GM12878 (cell line): ENCODE measurements around the gene CDH4. TPM values are rescaled to one million over a fixed set of nuclear protein-coding genes. Genes with fewer than 3 reads are reported as not detected.

Experiments used
- ATAC-seq: fragments of 200-7000 bp; cut with Tn5 transposase; 3 replicates; pipeline ENCODE4 v1.9.1; 2020; ENCODE audit warnings: mild to moderate bottlenecking, moderate library complexity
- BruUV-seq: library from RNA; stranded (reverse); fragments of 400-500 nt; replicated peaks from 2 replicates; lab custom pipeline; 2021; lab: Mats Ljungman, UMichigan
- CTCF ChIA-PET: fragments of 300-600 bp; sonication (Branson Sonifier 250); formaldehyde crosslinking; extraction: SDS; loops from one replicate; lab custom pipeline; 2021; ENCODE audit warnings: inconsistent platforms; lab: Yijun Ruan, JAX
- POLR2A ChIA-PET: fragments of 350-600 bp; formaldehyde crosslinking; extraction: SDS; loops from one replicate; lab custom pipeline; 2021; ENCODE audit warnings: inconsistent platforms; lab: Charles Lee
- RAD21 ChIA-PET: fragments of 300-600 bp; sonication (Branson Sonifier 250); formaldehyde crosslinking; loops from one replicate; lab custom pipeline; 2023; ENCODE audit warnings: antibody characterized with exemption; ENCODE audit not compliant: unreplicated experiment; lab: Charles Lee
- SMC1A ChIA-PET: fragments of 300-600 bp; sonication (Branson Sonifier 250); formaldehyde crosslinking; loops from one replicate; lab custom pipeline; 2023; ENCODE audit not compliant: unreplicated experiment, uncharacterized antibody; lab: Charles Lee
- DNase-seq: peaks from one replicate; pipeline ENCODE4 v3.0.0-alpha.2; 2011; ENCODE audit warnings: low read depth, low spot score
- FAIRE-seq: peaks from 3 replicates; lab custom pipeline; 2011; peaks lifted over from hg19 to GRCh38; lab: Jason Lieb, UNC
- H2AFZ ChIP-seq: 2 replicates; pipeline ENCODE4 v1.6.0; 2011; ENCODE audit warnings: low read depth, low read length, control low read depth; ENCODE audit not compliant: control insufficient read depth
- H3K27ac ChIP-seq: 2 replicates; pipeline ENCODE4 v1.5.1; 2011; ENCODE audit warnings: control low read depth; ENCODE audit not compliant: control insufficient read depth, insufficient read depth
- H3K27me3 ChIP-seq, 2 experiments: replicated peaks in 1 of 2; 2 replicates each; pipeline versions ENCODE4 v1.6.0 to v1.6.1; 2011; ENCODE audit warnings: low read length in 1 of 2; ENCODE audit not compliant: control insufficient read depth in 2 of 2, insufficient read depth in 2 of 2
- H3K36me3 ChIP-seq, 2 experiments: 2 replicates each; pipeline ENCODE4 v1.5.1; 2011; ENCODE audit warnings: low read length in 1 of 2; ENCODE audit not compliant: control insufficient read depth in 2 of 2, insufficient read depth in 2 of 2
- H3K4me1 ChIP-seq: 2 replicates; pipeline ENCODE4 v1.6.1; 2011; ENCODE audit warnings: mild to moderate bottlenecking, low read length, moderate library complexity, mixed read lengths; ENCODE audit not compliant: control insufficient read depth, insufficient read depth
- H3K4me2 ChIP-seq: 2 replicates; pipeline ENCODE4 v1.6.0; 2011; ENCODE audit warnings: control low read depth; ENCODE audit not compliant: control insufficient read depth, insufficient read depth
- H3K4me3 ChIP-seq: fragments of 200-600 bp; sonication (generic); 2 replicates; pipeline ENCODE4 v1.5.1; 2016
- H3K79me2 ChIP-seq: 2 replicates; pipeline ENCODE4 v1.6.0; 2011; ENCODE audit warnings: low read length; ENCODE audit not compliant: control insufficient read depth, insufficient read depth
- H3K9ac ChIP-seq: 2 replicates; pipeline ENCODE4 v1.8.0; 2011; ENCODE audit warnings: low read length, control low read depth, mixed read lengths; ENCODE audit not compliant: control insufficient read depth, insufficient read depth
- H3K9me3 ChIP-seq: replicated peaks from 3 replicates; pipeline ENCODE4 v1.5.1; 2011; ENCODE audit warnings: mild to moderate bottlenecking, low read length; ENCODE audit not compliant: control insufficient read depth, insufficient read depth
- H4K20me1 ChIP-seq: 2 replicates; pipeline ENCODE4 v1.6.0; 2011; ENCODE audit not compliant: control insufficient read depth, insufficient read depth
- ATF7 ChIP-seq: fragments of 450-650 bp; IDR thresholded peaks from 2 replicates; pipeline ENCODE4 v1.6.1; 2016; ENCODE audit warnings: low read depth, mild to moderate bottlenecking
- BMI1 ChIP-seq: fragments of 450-650 bp; IDR thresholded peaks from 2 replicates; pipeline ENCODE4 v1.6.1; 2016; ENCODE audit warnings: mild to moderate bottlenecking, moderate library complexity, borderline replicate concordance
- CHD2 ChIP-seq: IDR thresholded peaks from 2 replicates; pipeline ENCODE4 v1.6.1; 2011; ENCODE audit warnings: low read depth, low read length, improper control_type of control experiment, borderline replicate concordance
- EGR1 ChIP-seq, 2 experiments: IDR thresholded peaks; 1 replicate in 1 of 2; 2 replicates in 1 of 2; pipeline ENCODE4 v1.6.1; 2011 to 2012; ENCODE audit warnings: low read depth in 2 of 2, low read length in 2 of 2, borderline replicate concordance in 1 of 2, mild to moderate bottlenecking in 1 of 2, moderate library complexity in 1 of 2
- KDM1A ChIP-seq: fragments of 200-600 bp; sonication (generic); IDR thresholded peaks from 2 replicates; pipeline ENCODE4 v1.6.1; 2016; ENCODE audit warnings: borderline replicate concordance
- NKRF ChIP-seq: fragments of 450-650 bp; conservative IDR thresholded peaks from 2 replicates; pipeline ENCODE4 v1.6.1; 2017; ENCODE audit warnings: mild to moderate bottlenecking, moderate library complexity
- RCOR1 ChIP-seq: conservative IDR thresholded peaks from 2 replicates; pipeline ENCODE4 v1.6.1; 2012; ENCODE audit warnings: low read depth, low read length, improper control_type of control experiment
- SP1 ChIP-seq: IDR thresholded peaks from one replicate; pipeline ENCODE4 v1.6.1; 2011; ENCODE audit warnings: low read depth, low read length
- SUPT20H ChIP-seq: IDR thresholded peaks from 2 replicates; pipeline ENCODE4 v1.6.1; 2011; ENCODE audit warnings: low read depth, mild to moderate bottlenecking, low read length, moderate library complexity, borderline replicate concordance; ENCODE audit not compliant: control insufficient read depth
- WGBS: methylation state at CpG from one replicate; pipeline ENCODE4 v1.1.6; 2016; ENCODE audit warnings: low lambda C conversion rate; ENCODE audit not compliant: insufficient replicate concordance, insufficient coverage; ENCODE audit errors: missing lambda C conversion rate; 5-methylcytosine and 5-hydroxymethylcytosine counted together
- in situ Hi-C: fragments of 300-500 bp; cut with MboI; formaldehyde crosslinking; loops from 9 replicates; pipeline ENCODE4 v1.14.3; 2018; ENCODE audit warnings: mixed read lengths
- intact Hi-C: fragments of 100-400 bp; cut with micrococcal nuclease; formaldehyde crosslinking; loops from one replicate; pipeline ENCODE4 v1.14.2; 2022; ENCODE audit not compliant: unreplicated experiment
- polyA plus RNA-seq, 11 experiments: library from polyadenylated mRNA; depleted of rRNA in 4 of 11; unstranded in 6 of 11; stranded (reverse) in 5 of 11; fragments of >200 nt; fragmentation: Nextera tagmentation in 4 of 11; fragmentation: Illumina TruSeq in 1 of 11; extraction: Ambion mirVana in 4 of 11; extraction: Trizol in 1 of 11; gene quantifications; 1 replicate in 1 of 11; 2 replicates in 10 of 11; pipeline versions ENCODE4 v1.2.1 to v1.2.3, GENCODE V29; 2011 to 2016; ENCODE audit warnings: inconsistent platforms in 2 of 11, missing spikeins in 2 of 11, low read depth in 1 of 11
- total RNA-seq, 4 experiments: library from RNA; depleted of rRNA in 3 of 4; stranded (reverse); fragments of >200 nt in 3 of 4; fragmentation: Illumina TruSeq in 1 of 4; extraction: Trizol in 1 of 4; gene quantifications; 2 replicates each; pipeline versions ENCODE4 v1.2.1 to v1.2.3, GENCODE V29; 2013 to 2021
- TF ChIP-seq, protein P1 (sequence below): IDR thresholded peaks from 2 replicates; pipeline ENCODE4 v1.6.1; 2012; ENCODE audit warnings: low read depth, low read length, improper control_type of control experiment
- TF ChIP-seq, protein P2 (sequence below): fragments of 450-650 bp; IDR thresholded peaks from 2 replicates; pipeline ENCODE4 v1.6.1; 2016; ENCODE audit warnings: mild to moderate bottlenecking, moderate library complexity, borderline replicate concordance

Gene CDH4
- total and polyA plus RNA-seq, 10 of the 15 experiments (the other 5 are each of a cell fraction or from before 2014, with no cell fraction given), result not detected

DNA sequence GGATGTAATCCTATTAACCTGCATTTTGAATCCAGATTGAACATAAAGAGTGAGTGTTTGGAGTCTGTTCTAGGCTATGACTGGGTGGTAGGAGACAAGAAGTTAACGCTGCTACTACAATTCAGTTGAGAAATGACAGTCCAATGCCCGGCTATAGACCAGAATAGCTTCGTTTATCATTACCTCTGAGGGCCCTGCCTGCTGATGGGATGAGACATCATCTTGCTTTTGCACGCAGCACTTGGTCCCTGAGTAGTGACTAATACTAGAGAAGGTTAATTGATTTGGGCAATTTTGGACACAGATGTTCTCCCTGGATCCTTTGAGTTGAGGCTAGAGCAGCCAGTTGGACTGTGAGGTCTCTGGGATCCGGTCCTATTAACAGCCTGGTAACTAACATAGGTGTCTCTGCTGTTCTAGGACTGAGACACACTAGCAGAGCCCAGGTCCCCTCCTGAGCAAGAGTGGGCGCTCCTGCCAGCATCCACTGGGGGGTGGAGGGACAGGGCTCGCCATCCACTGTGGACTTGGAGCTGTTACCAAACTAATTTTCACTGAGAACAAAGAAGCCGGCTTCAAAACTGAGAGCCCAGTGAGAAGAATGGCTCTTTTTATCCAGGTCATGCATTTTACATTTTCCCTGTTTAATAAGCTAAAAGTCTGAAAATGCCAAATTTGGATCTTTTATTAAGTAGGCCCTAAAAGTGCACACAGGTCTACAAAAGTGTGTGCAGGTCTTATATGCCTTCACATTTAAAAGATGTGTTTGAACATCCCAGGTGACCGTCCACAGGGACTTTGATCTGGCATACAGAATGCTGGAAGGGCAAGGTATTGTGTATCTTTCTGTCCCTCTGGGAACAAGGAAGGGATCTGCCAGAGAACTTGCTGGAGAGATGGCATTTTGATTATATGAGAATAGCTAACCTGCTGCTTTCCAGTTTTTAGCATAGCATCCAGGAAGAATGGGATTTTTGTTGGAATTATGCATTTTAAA, 212.5 kb downstream of the CDH4 start:
- H3K79me2 ChIP-seq, result no peaks in the 10 kb centered on the region
- no peaks in the 10 kb centered on the region for H3K36me3 ChIP-seq
- ChIA-PET POLR2A (no interaction called here), RAD21 (no interaction called here)
- no peak overlapping the region for H3K9ac ChIP-seq
- H3K27me3 ChIP-seq, result no peaks in the 10 kb centered on the region
- FAIRE-seq, result no peak
- H3K9me3 ChIP-seq, result no peaks in the 10 kb centered on the region
- no peaks in the 10 kb centered on the region for H3K4me1 ChIP-seq
- intact Hi-C loops, result no loop called here
- no peak overlapping the region for H3K4me3 ChIP-seq
- no peak overlapping the region for H2AFZ ChIP-seq
- ATAC-seq, result no peak
- TF ChIP-seq CHD2 (no peak), BMI1 (no peak), EGR1 (IDR thresholded peaks at IDR 0.05; ENCODE audit: borderline replicate concordance in 1 of 2, low read depth in 2 of 2, low read length in 2 of 2) (no peak), SUPT20H (no peak), RCOR1 (no peak), ATF7 (no peak), KDM1A (no peak), NKRF (no peak), SP1 (no peak)
- TF ChIP-seq, protein P1, sequence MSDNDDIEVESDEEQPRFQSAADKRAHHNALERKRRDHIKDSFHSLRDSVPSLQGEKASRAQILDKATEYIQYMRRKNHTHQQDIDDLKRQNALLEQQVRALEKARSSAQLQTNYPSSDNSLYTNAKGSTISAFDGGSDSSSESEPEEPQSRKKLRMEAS, result no peak
- TF ChIP-seq, protein P2, sequence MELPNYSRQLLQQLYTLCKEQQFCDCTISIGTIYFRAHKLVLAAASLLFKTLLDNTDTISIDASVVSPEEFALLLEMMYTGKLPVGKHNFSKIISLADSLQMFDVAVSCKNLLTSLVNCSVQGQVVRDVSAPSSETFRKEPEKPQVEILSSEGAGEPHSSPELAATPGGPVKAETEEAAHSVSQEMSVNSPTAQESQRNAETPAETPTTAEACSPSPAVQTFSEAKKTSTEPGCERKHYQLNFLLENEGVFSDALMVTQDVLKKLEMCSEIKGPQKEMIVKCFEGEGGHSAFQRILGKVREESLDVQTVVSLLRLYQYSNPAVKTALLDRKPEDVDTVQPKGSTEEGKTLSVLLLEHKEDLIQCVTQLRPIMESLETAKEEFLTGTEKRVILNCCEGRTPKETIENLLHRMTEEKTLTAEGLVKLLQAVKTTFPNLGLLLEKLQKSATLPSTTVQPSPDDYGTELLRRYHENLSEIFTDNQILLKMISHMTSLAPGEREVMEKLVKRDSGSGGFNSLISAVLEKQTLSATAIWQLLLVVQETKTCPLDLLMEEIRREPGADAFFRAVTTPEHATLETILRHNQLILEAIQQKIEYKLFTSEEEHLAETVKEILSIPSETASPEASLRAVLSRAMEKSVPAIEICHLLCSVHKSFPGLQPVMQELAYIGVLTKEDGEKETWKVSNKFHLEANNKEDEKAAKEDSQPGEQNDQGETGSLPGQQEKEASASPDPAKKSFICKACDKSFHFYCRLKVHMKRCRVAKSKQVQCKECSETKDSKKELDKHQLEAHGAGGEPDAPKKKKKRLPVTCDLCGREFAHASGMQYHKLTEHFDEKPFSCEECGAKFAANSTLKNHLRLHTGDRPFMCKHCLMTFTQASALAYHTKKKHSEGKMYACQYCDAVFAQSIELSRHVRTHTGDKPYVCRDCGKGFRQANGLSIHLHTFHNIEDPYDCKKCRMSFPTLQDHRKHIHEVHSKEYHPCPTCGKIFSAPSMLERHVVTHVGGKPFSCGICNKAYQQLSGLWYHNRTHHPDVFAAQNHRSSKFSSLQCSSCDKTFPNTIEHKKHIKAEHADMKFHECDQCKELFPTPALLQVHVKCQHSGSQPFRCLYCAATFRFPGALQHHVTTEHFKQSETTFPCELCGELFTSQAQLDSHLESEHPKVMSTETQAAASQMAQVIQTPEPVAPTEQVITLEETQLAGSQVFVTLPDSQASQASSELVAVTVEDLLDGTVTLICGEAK, result no peak
- TF ChIP-seq, all 136 proteins: peak for 0
- in situ Hi-C loops, result no loop called here
- Histone ChIP-seq H4K20me1 (no peaks in the 10 kb centered on the region), H3K4me2 (no peak overlapping the region), H3K27ac (no peak overlapping the region)
- 0% methylated on average over 9 of the region's 9 CpGs for WGBS
- no peak for DNase-seq
- SMC1A ChIA-PET, result no interaction called here
- no TSS peak for BruUV-seq
- CTCF ChIA-PET, result no interaction called here
